Astrocyte (in vitro differentiated cells and primary cell): ENCODE results near the gene KDSR. TPM values are rescaled to one million over a fixed set of nuclear protein-coding genes. Genes with fewer than 3 reads are reported as not detected.

Experiments used
- DNase-seq: peaks from one replicate; pipeline ENCODE4 v3.0.0-alpha.2; 2010; ENCODE audit warnings: low read depth
- FAIRE-seq: peaks from 2 replicates; lab custom pipeline; 2011; peaks lifted over from hg19 to GRCh38; lab: Jason Lieb, UNC
- H2AFZ ChIP-seq: 2 replicates; pipeline ENCODE4 v1.6.0; 2012; ENCODE audit warnings: low read depth, low read length, inconsistent platforms
- H3K27ac ChIP-seq: 2 replicates; pipeline ENCODE4 v1.5.1; 2011; ENCODE audit warnings: low read depth, low read length, inconsistent platforms
- H3K27me3 ChIP-seq: 2 replicates; pipeline ENCODE4 v1.6.0; 2011; ENCODE audit warnings: low read length, inconsistent platforms; ENCODE audit not compliant: insufficient read depth
- H3K36me3 ChIP-seq: 2 replicates; pipeline ENCODE4 v1.5.1; 2011; ENCODE audit warnings: low read length, inconsistent platforms; ENCODE audit not compliant: insufficient read depth
- H3K4me1 ChIP-seq: 2 replicates; pipeline ENCODE4 v1.5.1; 2011; ENCODE audit warnings: low read length, inconsistent platforms; ENCODE audit not compliant: insufficient read depth
- H3K4me2 ChIP-seq: 2 replicates; pipeline ENCODE4 v1.6.0; 2012; ENCODE audit warnings: low read length, inconsistent platforms
- H3K4me3 ChIP-seq: 2 replicates; pipeline ENCODE4 v1.5.1; 2011; ENCODE audit warnings: low read depth, mild to moderate bottlenecking, low read length, inconsistent platforms; ENCODE audit not compliant: insufficient read depth
- H3K79me2 ChIP-seq: 2 replicates; pipeline ENCODE4 v1.6.0; 2012; ENCODE audit warnings: mild to moderate bottlenecking, low read length, inconsistent platforms; ENCODE audit not compliant: insufficient read depth
- H3K9ac ChIP-seq: 2 replicates; pipeline ENCODE4 v1.6.0; 2012; ENCODE audit warnings: mild to moderate bottlenecking, low read length, inconsistent platforms
- H3K9me3 ChIP-seq: 2 replicates; pipeline ENCODE4 v1.5.1; 2012; ENCODE audit warnings: low read depth, mild to moderate bottlenecking, low read length, inconsistent platforms; ENCODE audit not compliant: insufficient read depth
- H4K20me1 ChIP-seq: 2 replicates; pipeline ENCODE4 v1.6.0; 2012; ENCODE audit warnings: low read length, inconsistent platforms; ENCODE audit not compliant: insufficient read depth
- H3K27ac Mint-ChIP-seq: one replicate; pipeline ENCODE4 v1.8.0; 2021; ENCODE audit warnings: mild to moderate bottlenecking, mixed read lengths; ENCODE audit not compliant: unreplicated experiment
- H3K27me3 Mint-ChIP-seq: one replicate; pipeline ENCODE4 v1.8.0; 2021; ENCODE audit warnings: low read depth, mixed read lengths; ENCODE audit not compliant: unreplicated experiment
- H3K36me3 Mint-ChIP-seq: one replicate; pipeline ENCODE4 v1.8.0; 2021; ENCODE audit warnings: low read depth, mixed read lengths; ENCODE audit not compliant: unreplicated experiment
- H3K4me1 Mint-ChIP-seq: one replicate; pipeline ENCODE4 v1.8.0; 2021; ENCODE audit warnings: low read depth, mixed read lengths; ENCODE audit not compliant: unreplicated experiment
- H3K4me3 Mint-ChIP-seq: one replicate; pipeline ENCODE4 v1.8.0; 2021; ENCODE audit warnings: mild to moderate bottlenecking, moderate library complexity, mixed read lengths; ENCODE audit not compliant: unreplicated experiment
- H3K9me3 Mint-ChIP-seq: one replicate; pipeline ENCODE4 v1.8.0; 2021; ENCODE audit warnings: mild to moderate bottlenecking, mixed read lengths; ENCODE audit not compliant: unreplicated experiment
- EZH2 ChIP-seq: IDR thresholded peaks from 2 replicates; pipeline ENCODE4 v1.6.1; 2012; ENCODE audit warnings: mild to moderate bottlenecking, low read length, inconsistent platforms; ENCODE audit not compliant: insufficient read depth
- total RNA-seq: library from RNA; stranded (reverse); gene quantifications from 2 replicates; pipeline ENCODE4 v1.2.1, GENCODE V29; 2021
- TF ChIP-seq, protein P1 (sequence below): IDR thresholded peaks from 2 replicates; pipeline ENCODE4 v1.5.1; 2011; ENCODE audit warnings: low read depth, mild to moderate bottlenecking, inconsistent platforms, low read length, moderate library complexity; ENCODE audit not compliant: insufficient read depth

Gene KDSR
- total RNA-seq, 1 donor from 2014 or later = 43.7 TPM

DNA sequence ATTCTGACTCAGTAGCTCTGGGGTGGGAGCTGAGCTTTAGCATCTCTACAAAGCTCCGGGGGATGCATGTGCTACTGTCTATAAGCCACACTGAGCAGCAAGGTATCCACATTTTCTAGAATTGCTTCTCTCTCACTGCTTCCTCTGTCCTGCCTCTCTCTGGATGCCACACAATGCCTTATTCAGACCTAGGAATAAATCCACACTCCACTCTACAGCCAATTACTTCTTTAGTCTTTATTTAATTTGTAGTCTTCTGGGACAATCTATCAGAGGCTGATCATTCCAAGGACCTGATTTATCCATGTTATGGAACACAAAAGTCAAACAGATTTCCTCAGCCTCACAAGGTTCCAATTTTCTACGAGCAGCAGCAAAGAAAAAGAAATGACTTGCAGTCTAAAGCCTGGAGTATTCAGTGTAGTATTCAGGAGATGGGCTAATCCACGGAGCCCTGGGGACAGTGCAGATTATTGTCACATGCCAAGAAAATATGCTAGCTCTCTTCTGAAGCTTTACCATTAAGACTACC lies 51.8 kb downstream of the KDSR start:
- no peak for DNase-seq
- H3K9ac ChIP-seq = no peak overlapping the region
- H3K27me3 Mint-ChIP-seq = peaks cover 18% of the 10 kb centered on the region
- H3K36me3 ChIP-seq = no peaks in the 10 kb centered on the region
- H3K9me3 ChIP-seq = no peaks in the 10 kb centered on the region
- TF ChIP-seq, protein P1, sequence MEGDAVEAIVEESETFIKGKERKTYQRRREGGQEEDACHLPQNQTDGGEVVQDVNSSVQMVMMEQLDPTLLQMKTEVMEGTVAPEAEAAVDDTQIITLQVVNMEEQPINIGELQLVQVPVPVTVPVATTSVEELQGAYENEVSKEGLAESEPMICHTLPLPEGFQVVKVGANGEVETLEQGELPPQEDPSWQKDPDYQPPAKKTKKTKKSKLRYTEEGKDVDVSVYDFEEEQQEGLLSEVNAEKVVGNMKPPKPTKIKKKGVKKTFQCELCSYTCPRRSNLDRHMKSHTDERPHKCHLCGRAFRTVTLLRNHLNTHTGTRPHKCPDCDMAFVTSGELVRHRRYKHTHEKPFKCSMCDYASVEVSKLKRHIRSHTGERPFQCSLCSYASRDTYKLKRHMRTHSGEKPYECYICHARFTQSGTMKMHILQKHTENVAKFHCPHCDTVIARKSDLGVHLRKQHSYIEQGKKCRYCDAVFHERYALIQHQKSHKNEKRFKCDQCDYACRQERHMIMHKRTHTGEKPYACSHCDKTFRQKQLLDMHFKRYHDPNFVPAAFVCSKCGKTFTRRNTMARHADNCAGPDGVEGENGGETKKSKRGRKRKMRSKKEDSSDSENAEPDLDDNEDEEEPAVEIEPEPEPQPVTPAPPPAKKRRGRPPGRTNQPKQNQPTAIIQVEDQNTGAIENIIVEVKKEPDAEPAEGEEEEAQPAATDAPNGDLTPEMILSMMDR = no peak
- no peak for TF ChIP-seq EZH2
- H3K4me1 Mint-ChIP-seq = peaks cover 16% of the 10 kb centered on the region
- H3K79me2 ChIP-seq = no peaks in the 10 kb centered on the region
- no peak for FAIRE-seq
- no peaks in the 10 kb centered on the region for H3K9me3 Mint-ChIP-seq
- no peak overlapping the region for H3K4me3 ChIP-seq
- no peak overlapping the region for H3K4me3 Mint-ChIP-seq
- H3K4me1 ChIP-seq = peaks cover 9% of the 10 kb centered on the region
- no peak overlapping the region for H2AFZ ChIP-seq
- H3K4me2 ChIP-seq = no peak overlapping the region
- peaks cover 3% of the 10 kb centered on the region for H3K36me3 Mint-ChIP-seq
- peaks cover 10% of the 10 kb centered on the region for H3K27me3 ChIP-seq
- no peak overlapping the region for H3K27ac ChIP-seq
- H3K27ac Mint-ChIP-seq = no peak overlapping the region
- H4K20me1 ChIP-seq = no peaks in the 10 kb centered on the region

DNA sequence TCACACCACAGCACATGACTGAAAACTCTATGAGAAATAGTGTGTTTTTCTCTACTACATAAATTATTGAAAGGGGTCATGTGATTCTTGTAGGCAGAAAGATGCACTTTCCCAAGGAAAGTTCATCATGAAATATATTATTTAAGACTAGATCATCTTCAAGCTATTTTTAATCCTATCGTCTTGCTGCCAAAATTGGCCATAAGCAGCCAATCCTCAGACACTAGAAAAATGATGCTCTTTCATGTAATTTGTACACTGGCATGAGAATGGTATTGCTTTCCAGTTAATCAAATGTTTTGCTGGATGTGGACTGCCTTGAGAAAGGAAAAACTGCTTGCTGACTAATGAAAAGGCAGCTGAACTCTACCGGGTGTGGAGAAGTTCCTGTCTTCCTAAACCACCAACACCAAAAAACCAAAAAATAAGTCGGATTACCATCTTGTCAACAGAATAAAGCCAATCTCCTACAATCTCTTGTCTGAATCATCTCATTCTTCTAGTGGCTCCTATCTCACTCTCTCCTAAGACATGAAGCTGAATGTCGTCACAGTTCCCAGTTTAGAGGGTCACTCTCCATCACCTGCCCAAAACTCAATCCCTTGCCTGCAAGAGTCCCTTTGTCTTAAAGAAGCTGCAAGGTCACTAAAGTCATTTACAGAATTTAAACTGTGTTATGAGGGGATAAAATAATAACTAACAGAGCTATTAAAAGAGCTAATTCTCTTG lies 52.8 kb downstream of the KDSR start:
- Histone ChIP-seq H3K79me2 (no peaks in the 10 kb centered on the region), H3K4me1 (peaks cover 9% of the 10 kb centered on the region), H3K27ac (no peak overlapping the region), H2AFZ (no peak overlapping the region), H3K9me3 (no peaks in the 10 kb centered on the region), H3K4me2 (no peak overlapping the region), H3K9ac (no peak overlapping the region), H4K20me1 (no peaks in the 10 kb centered on the region), H3K4me3 (no peak overlapping the region), H3K27me3 (peaks cover 10% of the 10 kb centered on the region), H3K36me3 (no peaks in the 10 kb centered on the region)
- Mint-ChIP-seq H3K4me3 (no peak overlapping the region), H3K9me3 (no peaks in the 10 kb centered on the region), H3K27me3 (peaks cover 20% of the 10 kb centered on the region), H3K4me1 (peaks cover 16% of the 10 kb centered on the region), H3K27ac (no peak overlapping the region), H3K36me3 (peaks cover 2% of the 10 kb centered on the region)
- no peak for TF ChIP-seq EZH2
- TF ChIP-seq, protein P1 = no peak
- FAIRE-seq = no peak
- no peak for DNase-seq

DNA sequence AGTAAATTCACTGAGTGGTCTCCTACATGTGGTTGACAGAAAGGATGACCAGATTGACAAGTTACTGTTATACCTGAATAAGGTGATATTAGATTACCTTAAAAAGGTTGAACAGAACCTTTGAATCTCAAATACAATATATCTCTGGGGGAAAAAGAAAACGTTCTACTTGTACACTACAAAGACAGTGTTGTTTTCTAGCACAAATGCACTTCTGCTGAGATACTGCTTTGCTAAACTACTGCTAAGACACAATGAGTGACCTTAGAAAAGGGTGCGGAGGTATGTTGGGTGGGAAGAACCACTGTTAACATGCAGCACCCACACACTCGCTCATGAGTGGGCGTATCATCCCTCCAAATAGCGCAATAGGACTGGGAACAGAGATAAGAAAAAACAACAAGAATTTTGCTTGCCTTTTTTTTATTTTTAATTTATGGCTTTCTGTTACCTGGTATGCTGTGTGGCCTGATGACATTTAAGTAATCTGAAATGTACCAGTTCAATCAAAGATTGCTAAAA lies 53.5 kb downstream of the KDSR start:
- H3K4me1 Mint-ChIP-seq = peaks cover 9% of the 10 kb centered on the region
- H3K4me3 Mint-ChIP-seq = no peak overlapping the region
- no peak overlapping the region for H3K9ac ChIP-seq
- FAIRE-seq (no peak), DNase-seq (no peak)
- no peak overlapping the region for H3K4me3 ChIP-seq
- no peak overlapping the region for H3K27ac ChIP-seq
- TF ChIP-seq, protein P1 = no peak
- no peak for TF ChIP-seq EZH2
- H4K20me1 ChIP-seq = no peaks in the 10 kb centered on the region
- peaks cover 6% of the 10 kb centered on the region for H3K27me3 ChIP-seq
- no peak overlapping the region for H2AFZ ChIP-seq
- no peaks in the 10 kb centered on the region for H3K9me3 ChIP-seq
- H3K27ac Mint-ChIP-seq = no peak overlapping the region
- H3K4me1 ChIP-seq = peaks cover 5% of the 10 kb centered on the region
- no peaks in the 10 kb centered on the region for H3K36me3 ChIP-seq
- no peaks in the 10 kb centered on the region for H3K79me2 ChIP-seq
- H3K27me3 Mint-ChIP-seq = peaks cover 12% of the 10 kb centered on the region
- no peak overlapping the region for H3K4me2 ChIP-seq
- no peaks in the 10 kb centered on the region for H3K36me3 Mint-ChIP-seq
- no peaks in the 10 kb centered on the region for H3K9me3 Mint-ChIP-seq
